SK-N-SH (cell line): ENCODE data around the gene CPNE4.

Experiments
- CTCF ChIP-seq: fragments of 200-600 bp; sonication (generic); IDR thresholded peaks from 2 replicates; pipeline ENCODE4 v1.6.1; 2017; ENCODE audit warnings: antibody characterized with exemption, mild to moderate bottlenecking, moderate library complexity
- EP300 ChIP-seq, 2 experiments: IDR thresholded peaks; 2 replicates each; pipeline versions ENCODE4 v1.4.0 to v1.6.1; 2012; ENCODE audit warnings: borderline replicate concordance in 1 of 2, low read depth in 1 of 2, low read length in 1 of 2
- EZH2phosphoT487 ChIP-seq: fragments of 200-600 bp; sonication (generic); IDR thresholded peaks from 2 replicates; pipeline ENCODE4 v1.6.1; 2017; ENCODE audit warnings: low read depth, mixed run types, mild to moderate bottlenecking, antibody characterized with exemption, moderate library complexity, borderline replicate concordance
- FOXM1 ChIP-seq: IDR thresholded peaks from 2 replicates; pipeline ENCODE4 v1.4.0; 2012; ENCODE audit warnings: low read depth, mild to moderate bottlenecking
- GABPA ChIP-seq: IDR thresholded peaks from 2 replicates; pipeline ENCODE4 v1.4.0; 2012; ENCODE audit warnings: low read depth, mild to moderate bottlenecking
- POLR2AphosphoS5 ChIP-seq: IDR thresholded peaks from 2 replicates; pipeline ENCODE4 v1.6.1; 2012; ENCODE audit warnings: low read depth, low read length
- USF2 ChIP-seq: fragments of 150-350 bp; IDR thresholded peaks from 2 replicates; pipeline ENCODE4 v1.6.1; 2017; ENCODE audit warnings: antibody characterized with exemption, low read length, low read depth, borderline replicate concordance
- YY1 ChIP-seq: IDR thresholded peaks from 2 replicates; pipeline ENCODE4 v1.4.0; 2012; ENCODE audit warnings: low read depth, mild to moderate bottlenecking
- TF ChIP-seq, protein P1 (sequence below): IDR thresholded peaks from 2 replicates; pipeline ENCODE4 v1.6.1; 2012; ENCODE audit warnings: mild to moderate bottlenecking, low read depth, low read length, moderate library complexity

DNA sequence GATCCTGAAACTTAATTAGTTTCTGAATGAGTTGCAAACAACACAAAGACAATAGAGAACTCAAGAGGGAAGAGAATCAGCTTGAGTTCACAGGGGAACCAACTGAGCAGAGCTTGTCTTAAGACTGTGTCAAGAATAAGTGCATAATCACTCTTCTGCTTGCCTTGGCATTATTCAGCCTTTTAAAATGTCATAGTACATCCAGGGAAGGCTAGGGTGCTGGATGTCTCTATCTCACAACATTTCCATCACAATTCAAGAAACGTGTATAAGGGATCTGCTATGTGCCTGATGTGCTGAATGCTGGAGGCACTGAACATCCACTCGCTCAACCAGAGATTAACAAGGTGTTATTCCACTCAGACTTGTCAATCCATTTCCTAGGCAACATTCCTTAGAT is 122.6 kb downstream of the CPNE4 start:
- TF ChIP-seq CTCF (no peak), USF2 (no peak), EZH2phosphoT487 (no peak), YY1 (no peak), POLR2AphosphoS5 (no peak), FOXM1 (no peak), EP300 (IDR thresholded peaks at IDR 0.05; ENCODE audit: borderline replicate concordance in 1 of 2, low read depth in 1 of 2, low read length in 1 of 2) (no peak), GABPA (no peak)
- TF ChIP-seq, protein P1, sequence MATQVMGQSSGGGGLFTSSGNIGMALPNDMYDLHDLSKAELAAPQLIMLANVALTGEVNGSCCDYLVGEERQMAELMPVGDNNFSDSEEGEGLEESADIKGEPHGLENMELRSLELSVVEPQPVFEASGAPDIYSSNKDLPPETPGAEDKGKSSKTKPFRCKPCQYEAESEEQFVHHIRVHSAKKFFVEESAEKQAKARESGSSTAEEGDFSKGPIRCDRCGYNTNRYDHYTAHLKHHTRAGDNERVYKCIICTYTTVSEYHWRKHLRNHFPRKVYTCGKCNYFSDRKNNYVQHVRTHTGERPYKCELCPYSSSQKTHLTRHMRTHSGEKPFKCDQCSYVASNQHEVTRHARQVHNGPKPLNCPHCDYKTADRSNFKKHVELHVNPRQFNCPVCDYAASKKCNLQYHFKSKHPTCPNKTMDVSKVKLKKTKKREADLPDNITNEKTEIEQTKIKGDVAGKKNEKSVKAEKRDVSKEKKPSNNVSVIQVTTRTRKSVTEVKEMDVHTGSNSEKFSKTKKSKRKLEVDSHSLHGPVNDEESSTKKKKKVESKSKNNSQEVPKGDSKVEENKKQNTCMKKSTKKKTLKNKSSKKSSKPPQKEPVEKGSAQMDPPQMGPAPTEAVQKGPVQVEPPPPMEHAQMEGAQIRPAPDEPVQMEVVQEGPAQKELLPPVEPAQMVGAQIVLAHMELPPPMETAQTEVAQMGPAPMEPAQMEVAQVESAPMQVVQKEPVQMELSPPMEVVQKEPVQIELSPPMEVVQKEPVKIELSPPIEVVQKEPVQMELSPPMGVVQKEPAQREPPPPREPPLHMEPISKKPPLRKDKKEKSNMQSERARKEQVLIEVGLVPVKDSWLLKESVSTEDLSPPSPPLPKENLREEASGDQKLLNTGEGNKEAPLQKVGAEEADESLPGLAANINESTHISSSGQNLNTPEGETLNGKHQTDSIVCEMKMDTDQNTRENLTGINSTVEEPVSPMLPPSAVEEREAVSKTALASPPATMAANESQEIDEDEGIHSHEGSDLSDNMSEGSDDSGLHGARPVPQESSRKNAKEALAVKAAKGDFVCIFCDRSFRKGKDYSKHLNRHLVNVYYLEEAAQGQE, result no peak
